NB4 (cell line): Measurements from ENCODE around the gene SMARCE1.

Experiments
- DNase-seq: peaks from one replicate; pipeline ENCODE4 v3.0.0; 2010; ENCODE audit warnings: low read depth
- H3K4me3 ChIP-seq: one replicate; pipeline ENCODE4 v1.5.1; 2011; ENCODE audit warnings: mild to moderate bottlenecking, low read depth, low read length, moderate library complexity
- CTCF ChIP-seq: IDR thresholded peaks from one replicate; pipeline ENCODE4 v1.5.1; 2012; ENCODE audit warnings: low read depth, low read length
- MAX ChIP-seq: IDR thresholded peaks from 2 replicates; pipeline ENCODE4 v1.6.1; 2011; ENCODE audit warnings: low read depth, low read length
- MYC ChIP-seq: IDR thresholded peaks from 2 replicates; pipeline ENCODE4 v1.6.1; 2011; ENCODE audit warnings: low read depth, low read length
- POLR2A ChIP-seq: IDR thresholded peaks from 2 replicates; pipeline ENCODE4 v1.6.1; 2011; ENCODE audit warnings: mild to moderate bottlenecking; ENCODE audit not compliant: insufficient read length; ENCODE audit errors: extremely low read depth

SMARCE1 gene

GRCh38 chr17:40606548-40607353 lies 40.9 kb downstream of the SMARCE1 start:
- TF ChIP-seq MYC (no peak), CTCF (no peak), MAX (no peak), POLR2A (no peak)
- H3K4me3 ChIP-seq, result no peak overlapping the region
- no peak for DNase-seq

- no peak for TF ChIP-seq MAX
- TF ChIP-seq CTCF, result no peak
- no peak for TF ChIP-seq MYC
- TF ChIP-seq POLR2A, result no peak
- H3K4me3 ChIP-seq, result no peak overlapping the region
- no peak for DNase-seq
These were observed 42.3 kb downstream of the SMARCE1 start for GRCh38 chr17:40605306-40605705.

GRCh38 chr17:40604327-40605080 lies 43.1 kb downstream of the SMARCE1 start:
- TF ChIP-seq MAX (no peak), CTCF (no peak), POLR2A (no peak), MYC (no peak)
- H3K4me3 ChIP-seq, result no peak overlapping the region
- DNase-seq, result no peak

- no peak for TF ChIP-seq MYC
- no peak for TF ChIP-seq MAX
- TF ChIP-seq CTCF, result no peak
- no peak for TF ChIP-seq POLR2A
- no peak overlapping the region for H3K4me3 ChIP-seq
- DNase-seq, result no peak
These were observed 44.9 kb downstream of the SMARCE1 start for GRCh38 chr17:40602445-40603443.

- DNase-seq, result no peak
These were observed 47.1 kb downstream of the SMARCE1 start for GRCh38 chr17:40600486-40601046.

More at GRCh38 chr17:40600486-40601046, 47.1 kb downstream of the SMARCE1 start:
- H3K4me3 ChIP-seq, result no peak overlapping the region
- TF ChIP-seq MYC, result no peak
- TF ChIP-seq MAX, result no peak
- no peak for TF ChIP-seq POLR2A
- TF ChIP-seq CTCF, result no peak
